Measurements from ENCODE around the gene ADAMTS17.

The ADAMTS17 gene

GRCh38 chr15:100234158-100235029 lies 107.4 kb downstream of the ADAMTS17 start:
- no peaks in the 10 kb centered on the region for H3K36me3 Mint-ChIP-seq (ENCODE audit: low read depth)
- TF ChIP-seq CTCF (IDR thresholded peaks at IDR 0.05): no peak
- peaks cover 41% of the 10 kb centered on the region for H3K4me1 Mint-ChIP-seq
- H3K9me3 Mint-ChIP-seq: peaks cover 11% of the 10 kb centered on the region
- DNase-seq: no peak
- no peak overlapping the region for H3K4me3 Mint-ChIP-seq
- peaks cover 7% of the 10 kb centered on the region for H3K27me3 Mint-ChIP-seq (ENCODE audit: low read depth, poor library complexity)
- H3K27ac Mint-ChIP-seq: no peak overlapping the region

- TF ChIP-seq CTCF (IDR thresholded peaks at IDR 0.05): no peak
- no peak for DNase-seq
- no peak overlapping the region for H3K27ac Mint-ChIP-seq
- peaks cover 3% of the 10 kb centered on the region for H3K9me3 Mint-ChIP-seq
- H3K27me3 Mint-ChIP-seq (ENCODE audit: low read depth, poor library complexity): peaks cover 7% of the 10 kb centered on the region
- H3K4me1 Mint-ChIP-seq: peaks cover 35% of the 10 kb centered on the region
- H3K4me3 Mint-ChIP-seq: no peak overlapping the region
- H3K36me3 Mint-ChIP-seq (ENCODE audit: low read depth): no peaks in the 10 kb centered on the region
Observed at GRCh38 chr15:100230784-100231183, 111.0 kb downstream of the ADAMTS17 start.

GRCh38 chr15:100229181-100230163 lies 112.3 kb downstream of the ADAMTS17 start:
- no peak overlapping the region for H3K4me3 Mint-ChIP-seq
- H3K9me3 Mint-ChIP-seq: peaks cover 3% of the 10 kb centered on the region
- peaks cover 38% of the 10 kb centered on the region for H3K4me1 Mint-ChIP-seq
- no peak for DNase-seq
- TF ChIP-seq CTCF (IDR thresholded peaks at IDR 0.05): no peak
- peaks cover 9% of the 10 kb centered on the region for H3K27me3 Mint-ChIP-seq (ENCODE audit: low read depth, poor library complexity)
- H3K27ac Mint-ChIP-seq: no peak overlapping the region
- H3K36me3 Mint-ChIP-seq (ENCODE audit: low read depth): no peaks in the 10 kb centered on the region

GRCh38 chr15:100227781-100228180 lies 114.0 kb downstream of the ADAMTS17 start:
- H3K36me3 Mint-ChIP-seq (ENCODE audit: low read depth): no peaks in the 10 kb centered on the region
- peaks cover 3% of the 10 kb centered on the region for H3K9me3 Mint-ChIP-seq
- TF ChIP-seq CTCF (IDR thresholded peaks at IDR 0.05): no peak
- no peak for DNase-seq
- peaks cover 5% of the 10 kb centered on the region for H3K27me3 Mint-ChIP-seq (ENCODE audit: low read depth, poor library complexity)
- H3K4me3 Mint-ChIP-seq: no peak overlapping the region
- H3K4me1 Mint-ChIP-seq: peaks cover 37% of the 10 kb centered on the region
- no peak overlapping the region for H3K27ac Mint-ChIP-seq

- peaks cover 46% of the 10 kb centered on the region for H3K4me1 Mint-ChIP-seq
- no peak for TF ChIP-seq CTCF (IDR thresholded peaks at IDR 0.05)
- no peak overlapping the region for H3K27ac Mint-ChIP-seq
- H3K4me3 Mint-ChIP-seq: no peak overlapping the region
- H3K9me3 Mint-ChIP-seq: peaks cover 3% of the 10 kb centered on the region
- H3K27me3 Mint-ChIP-seq (ENCODE audit: low read depth, poor library complexity): peaks cover 5% of the 10 kb centered on the region
- H3K36me3 Mint-ChIP-seq (ENCODE audit: low read depth): no peaks in the 10 kb centered on the region
- DNase-seq: no peak
Observed at GRCh38 chr15:100226107-100226506, 115.7 kb downstream of the ADAMTS17 start.
